Astrocyte of the cerebellum (primary cell): ENCODE results near the gene LRRC8D.
A peak's percentile ranks its signal among the peaks of the same experiment; 100 is the strongest.

Experiments
- DNase-seq: peaks from one replicate; pipeline ENCODE4 v3.0.0-alpha.2; 2011; ENCODE audit warnings: low read depth
- H3K4me3 ChIP-seq: 2 replicates; pipeline ENCODE4 v1.5.1; 2011; ENCODE audit warnings: mild to moderate bottlenecking, low read depth, low read length, moderate library complexity
- CTCF ChIP-seq: IDR thresholded peaks from 2 replicates; pipeline ENCODE4 v1.5.1; 2012; ENCODE audit warnings: low read length, low read depth, moderate library complexity, mild to moderate bottlenecking; ENCODE audit errors: missing control alignments
- in situ Hi-C: cut with HindIII; loops from 2 replicates; pipeline ENCODE4 v1.10.0; 2017; ENCODE audit warnings: low sequenced_read_pairs

LRRC8D gene

GRCh38 chr1:89910268-89910667 is 89.4 kb downstream of the LRRC8D start:
- in situ Hi-C loops, result no loop called here

GRCh38 chr1:89910780-89911179 is 89.9 kb downstream of the LRRC8D start:
- peak; percentile 57 for DNase-seq
- in situ Hi-C loops, result no loop called here
- H3K4me3 ChIP-seq, result no peak overlapping the region
- TF ChIP-seq CTCF, result no peak

More at GRCh38 chr1:89910268-89910667, 89.4 kb downstream of the LRRC8D start:
- TF ChIP-seq CTCF, result no peak
- no peak for DNase-seq
- no peak overlapping the region for H3K4me3 ChIP-seq

- in situ Hi-C loops, result no loop called here
- no peak overlapping the region for H3K4me3 ChIP-seq
- DNase-seq, result no peak
- no peak for TF ChIP-seq CTCF
Observed at GRCh38 chr1:89911191-89911991, 90.6 kb downstream of the LRRC8D start.

GRCh38 chr1:89912073-89912472 is 91.2 kb downstream of the LRRC8D start:
- no peak overlapping the region for H3K4me3 ChIP-seq
- DNase-seq, result no peak
- no peak for TF ChIP-seq CTCF
- in situ Hi-C loops, result no loop called here

- TF ChIP-seq CTCF, result no peak
- DNase-seq, result no peak
- in situ Hi-C loops, result no loop called here
- H3K4me3 ChIP-seq, result no peak overlapping the region
Observed at GRCh38 chr1:89913353-89914095, 92.7 kb downstream of the LRRC8D start.

- H3K4me3 ChIP-seq, result no peak overlapping the region
- no peak for TF ChIP-seq CTCF
- in situ Hi-C loops, result no loop called here
- DNase-seq, result no peak
Observed at GRCh38 chr1:89917353-89917752, 96.5 kb downstream of the LRRC8D start.
